ENCODE results near the gene CBX4. TPM values are rescaled to one million over a fixed set of nuclear protein-coding genes. Genes with fewer than 3 reads are reported as not detected.

Gene CBX4
- total and polyA plus RNA-seq, 2 of the 4 experiments (the other 2 are of a cell fraction) = 3.2 to 9.4 TPM

- intact Hi-C loops (cut with micrococcal nuclease) = no loop called here
- H4K91ac ChIP-seq (ENCODE audit: insufficient read depth, low read depth, low read length) = no peak overlapping the region
- no peak overlapping the region for H2AK5ac ChIP-seq (ENCODE audit: low read depth, low read length)
- dilution Hi-C loops (cut with HindIII; ENCODE audit: low sequenced_read_pairs, unreplicated experiment) = no loop called here
- H3K18ac ChIP-seq (ENCODE audit: low read depth, low read length) = no peak overlapping the region
- no peak overlapping the region for H2BK5ac ChIP-seq (ENCODE audit: low read depth, low read length, poor library complexity, severe bottlenecking)
- no peak overlapping the region for H2BK15ac ChIP-seq (ENCODE audit: low read depth, low read length)
- H3K23ac ChIP-seq (ENCODE audit: low read depth, low read length) = no peak overlapping the region
- H3K4ac ChIP-seq (ENCODE audit: low read depth, low read length) = no peak overlapping the region
- no peak for ATAC-seq (ENCODE audit: low read depth)
- no peak overlapping the region for H3K56ac ChIP-seq (ENCODE audit: extremely low read depth, insufficient read depth, low read length)
- no peak overlapping the region for H3K27ac ChIP-seq (ENCODE audit: insufficient read depth, low read length)
- no peak overlapping the region for H4K5ac ChIP-seq (ENCODE audit: low read depth, low read length)
- CTCF ChIA-PET = no interaction called here
- peaks cover 4% of the 10 kb centered on the region for H3K36me3 ChIP-seq (ENCODE audit: control insufficient read depth, insufficient read depth, low read length)
- no peak overlapping the region for H3K4me3 ChIP-seq (ENCODE audit: insufficient read depth, low read depth, low read length)
- no peak overlapping the region for H3K4me2 ChIP-seq (ENCODE audit: low read depth, low read length)
- H2AFZ ChIP-seq (replicated peaks; ENCODE audit: low read length, poor library complexity) = no peak overlapping the region
- no peaks in the 10 kb centered on the region; the same call in 1 of the 2 replicates for H3K4me1 ChIP-seq (ENCODE audit: control insufficient read depth, insufficient read depth, low read length)
- no peak overlapping the region for H2BK120ac ChIP-seq (ENCODE audit: low read depth, low read length)
- H4K8ac ChIP-seq (ENCODE audit: low read depth in 2 of 2, low read length in 2 of 2) = no peak overlapping the region
- POLR2A ChIA-PET (ENCODE audit: unreplicated experiment) = no interaction called here
- H2BK20ac ChIP-seq (ENCODE audit: low read depth, low read length) = no peak overlapping the region
- no peaks in the 10 kb centered on the region for H3K79me1 ChIP-seq (ENCODE audit: low read depth in 1 of 2, low read length in 2 of 2)
- 0 out of 2 replicates have a peak, but pooled peaks cover 5% of the 10 kb centered on the region for H4K20me1 ChIP-seq (ENCODE audit: insufficient read depth, low read length)
- no peaks in the 10 kb centered on the region for H3K9me1 ChIP-seq (ENCODE audit: insufficient read depth, low read length)
- WGBS, 2 experiments (ENCODE audit: extremely low coverage in 2 of 2, insufficient read length in 1 of 2) = no CpG with 5 or more reads among the region's 12 CpGs
- no TSS peak for BruUV-seq (replicated peaks)
- TF ChIP-seq BHLHE40 (IDR thresholded peaks at IDR 0.05; ENCODE audit: low read depth, low read length) (no peak), MAFK (IDR thresholded peaks at IDR 0.05; ENCODE audit: low read depth, low read length) (no peak), CTCF (conservative IDR thresholded peaks at IDR 0.05; ENCODE audit: low read depth, low read length) (no peak), MXI1 (IDR thresholded peaks at IDR 0.05; ENCODE audit: borderline replicate concordance, low read depth, low read length) (no peak), MAZ (IDR thresholded peaks at IDR 0.05; ENCODE audit: borderline replicate concordance, low read depth, low read length) (no peak), FOS (IDR thresholded peaks at IDR 0.05; ENCODE audit: low read depth, low read length) (no peak), USF2 (IDR thresholded peaks at IDR 0.05; ENCODE audit: low read depth, low read length) (no peak), CEBPB (IDR thresholded peaks at IDR 0.05; ENCODE audit: low read depth, low read length) (no peak), RAD21 (IDR thresholded peaks at IDR 0.05; ENCODE audit: low read length) (no peak), NFE2L2 (IDR thresholded peaks at IDR 0.05; ENCODE audit: low read depth, low read length) (no peak), RCOR1 (IDR thresholded peaks at IDR 0.05; ENCODE audit: insufficient replicate concordance, low read length) (no peak)
- H2AK9ac ChIP-seq (replicated peaks; ENCODE audit: low read depth, low read length, poor library complexity) = no peak overlapping the region
- DNase-seq = no peak
- no peaks in the 10 kb centered on the region for H3K9me3 ChIP-seq (ENCODE audit: control insufficient read depth, insufficient read depth, low read length)
- H3K9ac ChIP-seq (ENCODE audit: low read depth, low read length) = no peak overlapping the region
- H3K14ac ChIP-seq (replicated peaks; ENCODE audit: low read depth, low read length) = no peak overlapping the region
- peaks cover 37% of the 10 kb centered on the region for H3K27me3 ChIP-seq (ENCODE audit: control insufficient read depth, insufficient read depth, low read length)
- in situ Hi-C loops (cut with MboI; ENCODE audit: low sequenced_read_pairs) = loop anchor here (10.0 kb wide), 1 partner anchor 128 kb away; no protein-coding TSS in a partner anchor
Observed at GRCh38 chr17:79786930-79787643, 52.2 kb downstream of the CBX4 start.

Measured in IMR-90 (cell line).